Gastroesophageal sphincter (tissue), 4 donors: Measurements from ENCODE around the gene OR2V1. TPM values are rescaled to one million over a fixed set of nuclear protein-coding genes. Genes with fewer than 3 reads are reported as not detected.
"Not testable (repeated sequence)": the region's sequence is repeated elsewhere in the genome, so short reads cannot be mapped to it uniquely, and the experiment has no call there.

ENCODE experiments used
- ATAC-seq: fragments of 150-250 bp; one replicate; pipeline ENCODE4 v1.9.1; 2016; ENCODE audit warnings: mild to moderate bottlenecking, moderate library complexity
- H3K27ac ChIP-seq, 4 donors: fragments of 200-600 bp; sonication (generic) in 3 of 4; 1 replicate in 3 of 4; 2 replicates in 1 of 4; pipeline ENCODE4 v1.5.1; 2016 to 2019
- H3K27me3 ChIP-seq: fragments of 200-600 bp; sonication (generic); one replicate; pipeline ENCODE4 v1.5.1; 2019
- H3K36me3 ChIP-seq, 2 donors: fragments of 200-600 bp; sonication (generic); one replicate each; pipeline ENCODE4 v1.5.1; 2019; ENCODE audit warnings: control low read depth in 1 of 2
- H3K4me1 ChIP-seq, 3 donors: fragments of 200-600 bp; sonication (generic); 1 replicate in 2 of 3; 2 replicates in 1 of 3; pipeline ENCODE4 v1.5.1; 2016 to 2019; ENCODE audit warnings: control low read depth in 2 of 3
- H3K4me3 ChIP-seq, 2 donors: fragments of 200-600 bp; sonication (generic); one replicate each; pipeline ENCODE4 v1.5.1; 2019; ENCODE audit warnings: mild to moderate bottlenecking in 1 of 2, moderate library complexity in 1 of 2
- H3K9me3 ChIP-seq, 3 donors: fragments of 200-600 bp; sonication (generic); one replicate each; pipeline ENCODE4 v1.5.1; 2017 to 2019; ENCODE audit warnings: control low read depth in 2 of 3
- EP300 ChIP-seq: sonication (generic); formaldehyde crosslinking; IDR thresholded peaks from one replicate; pipeline ENCODE4 v1.6.1; 2017; ENCODE audit warnings: antibody characterized with exemption, mild to moderate bottlenecking
- POLR2A ChIP-seq, 2 donors: fragments of 450-650 bp; IDR thresholded peaks; one replicate each; pipeline ENCODE4 v1.6.1; 2017; ENCODE audit warnings: antibody characterized with exemption in 2 of 2, mild to moderate bottlenecking in 2 of 2, moderate library complexity in 1 of 2
- POLR2AphosphoS5 ChIP-seq: sonication (generic); formaldehyde crosslinking; IDR thresholded peaks from one replicate; pipeline ENCODE4 v1.6.1; 2017; ENCODE audit warnings: antibody characterized with exemption
- WGBS, 2 donors: methylation state at CpG; one replicate each; pipeline ENCODE4 v1.1.5; 2018; ENCODE audit warnings: low coverage in 1 of 2; 5-methylcytosine and 5-hydroxymethylcytosine counted together
- total RNA-seq, 4 donors: library from RNA; depleted of rRNA; stranded (reverse); fragments of >200 nt; gene quantifications; one replicate each; pipeline ENCODE4 v1.1.0, GENCODE V29; 2016
- TF ChIP-seq, protein P1 (sequence below), 4 experiments: fragments of 200-600 bp in 2 of 4; fragments of 450-650 bp in 2 of 4; sonication (generic) in 1 of 4; IDR thresholded peaks; one replicate each; pipeline ENCODE4 v1.5.1; 2017 to 2019; ENCODE audit warnings: antibody characterized with exemption in 4 of 4, mild to moderate bottlenecking in 2 of 4, moderate library complexity in 2 of 4

Gene OR2V1
- total RNA-seq, 4 donors from 2014 or later: 0.12 TPM; not detected in 3

- no peak for ATAC-seq
- WGBS, 2 donors: 41 to 50% methylated on average over 4 to 5 of the region's 14 CpGs
Measured at GRCh38 chr5:181108578-181109165, 22.3 kb downstream of the OR2V1 start.

DNA sequence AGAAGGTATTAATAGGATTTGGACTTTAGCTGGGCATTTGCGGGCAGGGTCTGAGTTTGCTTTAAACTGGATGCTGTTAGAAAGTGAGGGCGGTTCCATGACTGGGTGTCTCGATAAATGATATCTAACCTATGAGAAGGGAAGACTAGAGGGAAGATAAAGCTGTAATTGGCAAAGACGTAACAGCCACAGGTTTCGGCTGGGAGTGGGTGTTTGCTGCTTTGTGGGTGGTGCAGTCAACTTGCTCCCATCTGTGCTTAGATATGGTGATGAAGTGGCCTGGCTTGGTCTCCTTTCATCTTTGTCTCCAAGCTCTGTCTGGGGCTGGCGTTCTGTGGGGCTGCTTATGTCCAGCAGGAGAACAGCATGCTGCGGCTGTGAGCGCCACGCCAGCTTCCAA is 23.3 kb downstream of the OR2V1 start:
- H3K4me3 ChIP-seq: no peak overlapping the region
- ATAC-seq: no peak
- H3K4me1 ChIP-seq: no peaks in the 10 kb centered on the region
- WGBS, 2 donors: 63 to 82% methylated on average over 4 to 9 of the region's 9 CpGs
- TF ChIP-seq POLR2A (IDR thresholded peaks at IDR 0.05): no peak
- TF ChIP-seq EP300: no peak
- no peak for TF ChIP-seq POLR2AphosphoS5
- TF ChIP-seq, protein P1, sequence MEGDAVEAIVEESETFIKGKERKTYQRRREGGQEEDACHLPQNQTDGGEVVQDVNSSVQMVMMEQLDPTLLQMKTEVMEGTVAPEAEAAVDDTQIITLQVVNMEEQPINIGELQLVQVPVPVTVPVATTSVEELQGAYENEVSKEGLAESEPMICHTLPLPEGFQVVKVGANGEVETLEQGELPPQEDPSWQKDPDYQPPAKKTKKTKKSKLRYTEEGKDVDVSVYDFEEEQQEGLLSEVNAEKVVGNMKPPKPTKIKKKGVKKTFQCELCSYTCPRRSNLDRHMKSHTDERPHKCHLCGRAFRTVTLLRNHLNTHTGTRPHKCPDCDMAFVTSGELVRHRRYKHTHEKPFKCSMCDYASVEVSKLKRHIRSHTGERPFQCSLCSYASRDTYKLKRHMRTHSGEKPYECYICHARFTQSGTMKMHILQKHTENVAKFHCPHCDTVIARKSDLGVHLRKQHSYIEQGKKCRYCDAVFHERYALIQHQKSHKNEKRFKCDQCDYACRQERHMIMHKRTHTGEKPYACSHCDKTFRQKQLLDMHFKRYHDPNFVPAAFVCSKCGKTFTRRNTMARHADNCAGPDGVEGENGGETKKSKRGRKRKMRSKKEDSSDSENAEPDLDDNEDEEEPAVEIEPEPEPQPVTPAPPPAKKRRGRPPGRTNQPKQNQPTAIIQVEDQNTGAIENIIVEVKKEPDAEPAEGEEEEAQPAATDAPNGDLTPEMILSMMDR (IDR thresholded peaks at IDR 0.05): no peak
- peaks cover 86% of the 10 kb centered on the region for H3K27me3 ChIP-seq
- H3K36me3 ChIP-seq: no peaks in the 10 kb centered on the region
- H3K9me3 ChIP-seq: no peaks in the 10 kb centered on the region
- no peak overlapping the region for H3K27ac ChIP-seq

More at GRCh38 chr5:181108578-181109165, 22.3 kb downstream of the OR2V1 start:
- peaks cover 0 to 7% (median 0%) of the 10 kb centered on the region in 3 donors for H3K9me3 ChIP-seq
- no peaks in the 10 kb centered on the region for H3K36me3 ChIP-seq
- TF ChIP-seq POLR2A (IDR thresholded peaks at IDR 0.05) (no peak), POLR2AphosphoS5 (no peak), EP300 (no peak)
- TF ChIP-seq, protein P1 (IDR thresholded peaks at IDR 0.05): no peak
- peaks cover 91% of the 10 kb centered on the region for H3K27me3 ChIP-seq
- H3K4me3 ChIP-seq: no peak overlapping the region
- H3K27ac ChIP-seq: no peak overlapping the region
- no peaks in the 10 kb centered on the region for H3K4me1 ChIP-seq

DNA sequence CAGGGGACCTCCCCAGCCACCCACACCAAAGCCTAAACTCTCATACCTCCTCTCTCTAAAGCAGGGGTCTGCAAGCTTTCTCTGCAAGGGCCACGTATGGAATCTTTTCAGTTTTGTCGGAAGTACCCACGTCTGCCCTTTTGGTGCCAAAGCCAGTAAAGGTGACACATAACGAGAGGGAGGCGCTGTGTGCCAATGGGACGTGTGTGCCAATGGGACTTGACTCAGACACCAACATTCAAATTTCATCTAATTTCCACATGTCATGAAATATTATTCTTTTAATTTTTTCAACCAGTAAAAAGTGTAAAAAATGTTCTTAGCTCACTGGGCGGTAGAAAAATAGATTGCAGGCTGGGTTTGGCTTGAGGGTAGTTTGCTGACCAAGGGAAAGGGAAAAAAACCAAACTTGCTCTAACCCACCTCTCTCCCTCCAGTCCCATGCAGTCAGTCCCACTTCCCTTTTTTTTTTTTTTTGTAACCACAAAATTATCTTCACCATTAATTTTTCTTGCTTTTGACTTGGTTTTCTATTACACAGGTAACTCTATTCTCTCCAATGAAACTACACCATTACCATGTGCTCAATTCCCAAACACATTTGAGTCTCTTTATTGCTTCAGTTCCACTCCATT is 25.5 kb downstream of the OR2V1 start:
- TF ChIP-seq EP300 (no peak), POLR2A (IDR thresholded peaks at IDR 0.05) (no peak), POLR2AphosphoS5 (no peak)
- TF ChIP-seq, protein P1 (IDR thresholded peaks at IDR 0.05): no peak
- ATAC-seq: no peak
- Histone ChIP-seq H3K27me3 (peaks cover 69% of the 10 kb centered on the region), H3K27ac (no peak overlapping the region), H3K36me3 (no peaks in the 10 kb centered on the region), H3K4me1 (peaks cover 0 to 1% (median under 1%) of the 10 kb centered on the region in 3 donors), H3K4me3 (no peak overlapping the region), H3K9me3 (no peaks in the 10 kb centered on the region)
- WGBS, 2 donors: 38 to 46% methylated on average over 7 of the region's 7 CpGs

DNA sequence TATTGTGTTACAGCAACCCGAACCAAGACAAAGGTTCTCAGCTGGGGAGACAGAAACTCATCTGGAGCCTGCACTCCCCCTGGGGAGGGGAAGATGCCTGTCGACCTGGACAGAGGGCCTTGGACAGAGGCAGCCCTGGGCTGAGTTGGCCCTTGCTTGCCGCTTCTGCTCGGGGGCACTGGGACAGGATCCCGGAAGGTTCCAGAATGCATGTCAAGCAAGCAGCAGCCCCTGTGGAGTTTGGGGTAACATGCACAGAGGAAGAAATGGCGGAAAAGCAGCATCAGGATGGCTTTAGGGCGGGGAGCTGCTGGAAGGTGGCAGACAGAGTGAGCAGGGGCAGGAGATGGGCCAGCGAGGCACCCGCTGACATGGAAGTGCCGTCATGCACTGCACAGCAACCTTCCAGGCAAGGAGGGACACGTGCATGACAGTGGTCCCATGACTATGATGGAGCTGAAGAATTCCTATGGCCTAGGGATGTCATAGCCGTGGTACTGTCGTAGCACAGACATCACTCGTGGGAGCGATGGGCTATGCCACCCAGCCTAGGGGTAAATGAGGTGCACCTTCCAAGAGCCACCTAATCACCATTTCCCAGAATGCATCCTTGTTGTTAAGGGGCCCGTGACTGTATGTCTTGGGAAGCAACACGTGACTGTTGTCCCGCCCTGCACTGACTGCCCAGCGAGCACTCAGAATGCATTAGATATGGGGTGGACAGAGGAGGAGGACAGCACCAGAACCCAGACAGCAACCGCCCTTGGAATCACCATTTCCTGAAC is 26.2 kb downstream of the OR2V1 start:
- whole genome bisulfite sequencing, 2 donors: 7 to 33% methylated on average over 3 to 7 of the region's 20 CpGs
- H3K27ac ChIP-seq, H3K4me3 ChIP-seq, H3K9me3 ChIP-seq, H3K4me1 ChIP-seq, H3K36me3 ChIP-seq, ATAC-seq: not testable (repeated sequence)
- peaks cover 69% of the 10 kb centered on the region for H3K27me3 ChIP-seq

DNA sequence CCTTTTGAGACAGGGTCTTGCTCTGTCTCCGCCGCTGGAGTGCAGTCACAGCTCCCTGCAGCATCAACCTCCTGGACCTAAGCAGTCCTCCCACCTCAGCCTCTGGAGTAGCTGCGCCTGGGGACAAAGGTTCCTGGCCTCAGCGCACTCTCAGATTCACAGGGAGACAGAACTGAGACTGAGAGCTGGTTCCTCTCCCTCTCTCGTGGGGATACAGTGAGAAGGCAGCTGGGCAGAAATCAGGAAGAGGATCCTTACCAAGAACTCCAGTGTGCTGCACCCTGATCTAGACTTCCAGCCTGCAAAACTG is 26.8 kb downstream of the OR2V1 start:
- H3K4me3 ChIP-seq, H3K4me1 ChIP-seq, H3K9me3 ChIP-seq, H3K27ac ChIP-seq, H3K36me3 ChIP-seq: not testable (repeated sequence)
- no CpG with 5 or more reads among the region's 5 CpGs for WGBS, 2 donors
- ATAC-seq: peak; percentile 26
- peaks cover 69% of the 10 kb centered on the region for H3K27me3 ChIP-seq

DNA sequence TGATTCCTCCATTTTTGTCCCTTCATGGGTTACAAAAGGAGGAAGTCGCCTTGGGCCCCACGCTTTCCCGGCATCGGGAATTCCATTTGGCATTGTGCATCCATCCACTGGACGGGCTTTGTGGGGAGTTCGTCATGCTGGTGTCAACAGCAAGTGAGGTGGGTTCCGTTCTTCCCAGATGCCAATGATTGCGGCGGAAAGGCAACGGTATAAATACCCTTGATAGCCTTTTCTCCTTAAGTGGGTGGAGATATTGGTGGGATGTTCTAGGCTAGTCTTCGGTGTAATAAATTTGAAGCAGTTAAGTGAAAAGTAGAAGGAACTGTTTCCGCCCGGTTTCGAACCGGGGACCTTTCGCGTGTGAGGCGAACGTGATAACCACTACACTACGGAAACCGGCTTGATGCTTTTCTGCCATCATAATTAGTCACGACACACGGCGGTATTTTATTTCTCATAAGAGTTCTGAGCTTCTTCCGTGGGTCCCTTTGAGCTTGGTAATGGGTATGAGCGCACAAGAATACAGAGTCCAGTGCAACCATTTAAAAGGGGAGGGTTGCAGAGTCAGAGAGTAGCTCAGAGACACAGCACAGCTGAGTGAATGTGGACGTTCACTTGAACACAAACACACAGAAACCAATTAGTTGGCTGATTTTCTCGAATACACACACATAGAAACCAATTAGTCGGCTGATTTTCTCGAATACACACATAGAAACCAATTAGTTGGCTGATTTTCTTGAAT is 28.9 kb downstream of the OR2V1 start:
- H3K4me1 ChIP-seq, H3K36me3 ChIP-seq, H3K4me3 ChIP-seq, ATAC-seq, H3K9me3 ChIP-seq, H3K27ac ChIP-seq: not testable (repeated sequence)
- H3K27me3 ChIP-seq: peaks cover 58% of the 10 kb centered on the region
- WGBS, 2 donors: no CpG with 5 or more reads among the region's 30 CpGs

GRCh38 chr5:181101030-181101641 is 29.8 kb downstream of the OR2V1 start:
- not testable (repeated sequence) for H3K4me1 ChIP-seq, H3K36me3 ChIP-seq, H3K9me3 ChIP-seq, H3K4me3 ChIP-seq, H3K27ac ChIP-seq
- H3K27me3 ChIP-seq: peaks cover 50% of the 10 kb centered on the region
- WGBS, 2 donors: no CpG with 5 or more reads among the region's 54 CpGs
- peak; percentile 17 for ATAC-seq
